HG02610 (cell line): ENCODE measurements around the gene NBL1.

Experiments used
- ATAC-seq: cut with Tn5 transposase; IDR thresholded peaks from one replicate; pipeline ENCODE4 v1.9.1; 2021; ENCODE audit warnings: mild to moderate bottlenecking, moderate library complexity; ENCODE audit not compliant: unreplicated experiment

The NBL1 gene

GRCh38 chr1:19665496-19666465, 21.7 kb downstream of the NBL1 start:
- no peak for ATAC-seq

- no peak for ATAC-seq
These were observed 24.8 kb downstream of the NBL1 start for GRCh38 chr1:19668888-19669287.

DNA sequence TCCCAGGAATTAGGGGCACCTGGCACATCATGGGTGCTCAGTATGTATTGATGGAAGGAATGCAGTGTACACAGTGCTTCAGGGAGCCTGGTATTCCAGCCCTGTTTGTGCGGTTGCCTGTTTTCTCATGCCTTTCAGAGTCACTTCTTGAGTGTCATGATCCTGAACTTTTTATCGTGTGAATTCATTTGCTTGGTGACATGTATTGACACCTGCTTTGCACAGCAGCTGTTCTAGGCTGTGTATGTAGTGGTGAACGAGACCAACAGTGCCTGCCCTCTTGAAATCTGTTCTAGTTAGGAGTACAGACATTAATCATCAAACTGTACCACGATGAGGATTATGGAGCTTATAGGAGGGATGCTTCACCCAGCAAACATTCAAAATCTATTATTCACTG, 26.7 kb downstream of the NBL1 start:
- ATAC-seq, result no peak

GRCh38 chr1:19672237-19672636, 28.1 kb downstream of the NBL1 start:
- no peak for ATAC-seq

DNA sequence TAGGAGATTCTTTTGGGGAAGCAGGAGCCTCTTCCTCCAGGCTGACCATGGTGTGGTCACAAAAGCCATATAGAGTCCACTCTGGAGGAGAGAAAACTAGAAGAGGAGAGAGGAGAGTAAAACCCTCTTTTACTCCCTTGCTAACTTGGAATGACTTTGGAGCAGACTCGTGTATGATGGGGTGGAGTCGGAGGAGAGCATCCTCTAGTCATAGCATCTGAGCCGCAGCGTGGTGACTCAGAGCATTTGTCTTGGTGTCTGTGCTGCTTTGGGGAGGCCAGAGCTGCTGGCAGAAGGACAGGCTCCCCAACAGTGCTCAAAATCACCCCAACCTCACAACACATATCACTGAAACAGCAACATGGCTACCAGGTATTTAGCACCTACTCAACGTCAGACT, 31.7 kb downstream of the NBL1 start:
- no peak for ATAC-seq

- no peak for ATAC-seq
These were observed 32.4 kb downstream of the NBL1 start for GRCh38 chr1:19676438-19676922.

DNA sequence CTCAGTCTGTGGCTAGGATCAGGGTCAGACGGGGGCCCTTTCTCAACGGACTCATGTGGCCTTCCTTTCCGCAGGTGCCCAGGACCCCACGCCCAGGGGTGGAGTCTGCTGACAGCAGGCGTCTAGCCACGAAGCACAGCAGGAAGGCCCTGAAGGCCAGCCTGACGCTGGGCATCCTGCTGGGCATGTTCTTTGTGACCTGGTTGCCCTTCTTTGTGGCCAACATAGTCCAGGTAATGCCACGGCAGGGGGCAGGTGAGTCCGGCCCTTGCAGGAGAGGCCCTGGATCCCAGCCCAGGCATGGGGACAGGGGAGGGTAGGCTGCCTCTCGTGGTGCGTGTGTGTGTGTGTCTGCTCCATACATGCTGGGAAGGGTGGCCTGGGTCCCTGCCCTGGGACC, 34.4 kb downstream of the NBL1 start:
- ATAC-seq, result no peak

- ATAC-seq, result no peak
These were observed 34.9 kb downstream of the NBL1 start for GRCh38 chr1:19678931-19679453.

DNA sequence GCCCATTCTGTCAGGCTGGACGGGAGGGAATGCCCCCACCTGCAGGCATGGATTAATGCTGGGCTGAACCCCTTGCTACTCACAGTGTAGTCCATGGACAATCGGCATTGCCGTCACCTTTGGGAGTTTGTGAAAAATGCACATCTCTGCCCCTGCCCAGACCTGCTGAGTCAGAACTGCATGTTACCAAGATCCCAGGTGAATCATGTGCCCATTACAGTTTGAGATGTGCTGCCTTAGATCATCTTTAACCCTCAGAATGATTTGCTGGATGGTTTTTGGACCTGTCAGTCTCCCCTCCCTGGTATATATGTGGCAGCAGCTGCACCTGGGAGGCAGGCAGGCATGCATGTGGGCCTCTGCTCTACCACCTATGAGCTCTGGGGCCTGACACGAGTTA, 35.6 kb downstream of the NBL1 start:
- no peak for ATAC-seq

GRCh38 chr1:19680644-19681043, 36.5 kb downstream of the NBL1 start:
- ATAC-seq, result no peak

GRCh38 chr1:19682257-19682656, 38.1 kb downstream of the NBL1 start:
- ATAC-seq, result no peak

DNA sequence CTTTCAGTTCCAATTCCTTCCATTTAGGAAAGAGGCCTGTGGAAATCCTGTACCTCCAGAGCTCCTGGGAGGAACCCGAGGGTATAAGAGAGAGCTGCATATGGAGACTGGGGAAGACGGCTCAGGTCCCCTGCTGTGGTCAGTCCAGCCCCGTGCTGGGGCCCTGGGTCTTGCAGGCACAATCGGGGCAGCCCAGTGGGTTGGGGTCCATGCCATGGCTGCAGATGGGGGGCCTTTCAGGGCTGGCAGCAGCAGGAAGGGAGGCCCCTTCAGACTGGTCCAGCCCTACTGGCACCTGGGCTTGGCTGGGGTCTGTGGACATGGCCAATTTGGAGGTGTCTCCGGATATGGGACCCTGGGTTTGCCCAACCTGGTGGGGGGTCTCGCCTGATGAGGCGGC, 38.8 kb downstream of the NBL1 start:
- ATAC-seq, result no peak

DNA sequence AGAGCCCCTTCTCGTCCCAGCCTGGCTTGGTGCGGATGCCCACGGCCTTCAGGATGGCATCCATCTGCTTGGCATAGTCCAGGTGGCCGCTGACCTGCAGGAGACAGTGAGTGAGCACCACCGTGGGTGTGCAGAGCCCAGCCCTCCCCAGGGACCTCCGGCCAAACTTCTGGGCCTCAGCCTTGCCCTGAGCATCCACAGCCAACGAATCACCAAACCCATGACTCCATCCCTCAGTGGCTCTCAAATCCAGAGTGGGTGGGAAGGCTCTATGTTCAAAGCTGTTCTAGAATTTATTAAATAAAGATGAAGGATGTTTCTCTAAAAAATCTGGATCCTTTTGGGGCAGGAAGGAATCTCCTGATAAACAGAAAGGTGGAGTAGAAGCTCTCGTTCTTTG, 39.2 kb downstream of the NBL1 start:
- no peak for ATAC-seq

DNA sequence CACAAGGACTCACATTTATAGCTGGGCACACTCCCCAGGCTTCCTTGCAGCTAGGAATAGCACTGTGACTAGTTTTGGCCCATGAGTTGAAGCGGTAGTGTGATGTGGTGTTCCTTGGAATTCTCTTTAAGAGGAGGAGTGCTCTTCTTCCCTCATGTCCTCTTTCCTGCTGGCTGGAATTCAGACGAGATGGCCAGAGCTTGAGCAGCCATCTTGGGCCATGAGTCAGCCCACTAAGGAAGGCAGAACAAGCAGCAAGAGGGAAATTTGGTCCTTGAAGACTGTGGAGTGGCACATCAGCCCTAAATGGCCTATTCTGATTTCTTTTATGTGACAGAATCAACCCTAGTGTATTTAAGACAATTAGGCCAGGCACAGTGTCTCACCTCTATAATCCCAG, 40.6 kb downstream of the NBL1 start:
- no peak for ATAC-seq

- ATAC-seq, result no peak
These were observed 41.9 kb downstream of the NBL1 start for GRCh38 chr1:19685994-19686393.

- ATAC-seq, result no peak
These were observed 43.3 kb downstream of the NBL1 start for GRCh38 chr1:19687414-19687813.

- ATAC-seq, result no peak
These were observed 44.1 kb downstream of the NBL1 start for GRCh38 chr1:19688041-19688842.

GRCh38 chr1:19689085-19689757, 45.1 kb downstream of the NBL1 start:
- no peak for ATAC-seq

- no peak for ATAC-seq
These were observed 45.7 kb downstream of the NBL1 start for GRCh38 chr1:19689856-19690255.

DNA sequence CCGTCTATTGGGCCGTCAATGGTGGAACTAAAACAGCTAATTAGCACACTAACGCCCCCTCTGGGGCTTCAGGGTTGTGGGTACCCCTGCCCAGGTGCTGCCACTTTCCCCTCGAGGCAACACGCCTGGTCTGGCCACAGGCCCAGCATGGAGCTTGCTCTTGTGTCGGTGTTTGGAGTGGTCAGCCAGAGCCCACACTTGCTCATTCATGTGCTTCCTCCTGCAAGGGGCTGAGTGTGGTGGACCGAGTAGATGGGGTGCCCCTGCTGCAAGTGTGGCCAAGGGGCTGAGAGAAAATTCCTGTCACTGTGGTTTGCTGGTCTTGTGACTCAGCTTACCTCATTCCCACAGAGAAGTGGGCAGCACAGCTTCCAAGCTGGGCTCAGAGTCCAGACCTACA, 46.2 kb downstream of the NBL1 start:
- no peak for ATAC-seq

- ATAC-seq, result no peak
These were observed 50.2 kb downstream of the NBL1 start for GRCh38 chr1:19694298-19694697.
